BJ (cell line): ENCODE data around the gene ANO8. TPM values are rescaled to one million over a fixed set of nuclear protein-coding genes. Genes with fewer than 3 reads are reported as not detected.
"Not testable (repeated sequence)": the region's sequence is repeated elsewhere in the genome, so short reads cannot be mapped to it uniquely, and the experiment has no call there.

Experiments used
- CTCF ChIA-PET: fragments of 350-600 bp; formaldehyde crosslinking; extraction: SDS; loops from one replicate; lab custom pipeline; 2021; ENCODE audit warnings: antibody characterized with exemption, inconsistent platforms; lab: Yijun Ruan, JAX
- POLR2A ChIA-PET: fragments of 300-600 bp; sonication (Branson Sonifier 250); formaldehyde crosslinking; extraction: SDS; loops from one replicate; lab custom pipeline; 2021; ENCODE audit warnings: antibody characterized with exemption; lab: Charles Lee
- DNase-seq: peaks from one replicate; pipeline ENCODE4 v3.0.0-alpha.2; 2011; ENCODE audit warnings: low read depth
- H3K27me3 ChIP-seq: 2 replicates; pipeline ENCODE4 v1.6.0; 2011; ENCODE audit warnings: low read length; ENCODE audit not compliant: control insufficient read depth, insufficient read depth
- H3K36me3 ChIP-seq: 2 replicates; pipeline ENCODE4 v1.5.1; 2011; ENCODE audit warnings: low read length; ENCODE audit not compliant: control insufficient read depth, insufficient read depth
- H3K4me3 ChIP-seq: 2 replicates; pipeline ENCODE4 v1.5.1; 2011; ENCODE audit warnings: low read depth, mild to moderate bottlenecking, control low read depth, low read length
- CTCF ChIP-seq: IDR thresholded peaks from 2 replicates; pipeline ENCODE4 v1.5.1; 2011; ENCODE audit warnings: low read depth, mild to moderate bottlenecking, control low read depth, inconsistent platforms, low read length, moderate library complexity; ENCODE audit not compliant: insufficient read depth
- polyA plus RNA-seq: library from polyadenylated mRNA; depleted of rRNA; stranded (reverse); fragments of >200 nt; gene quantifications from 2 replicates; pipeline ENCODE4 v1.2.3, GENCODE V29; 2011

The ANO8 gene
- polyA plus RNA-seq, 1 experiment = 1.9 TPM

- H3K27me3 ChIP-seq = no peaks in the 10 kb centered on the region
- CTCF ChIA-PET = interaction anchor here (1.3 kb wide), 1 partner anchor 89 kb away, joined by 7 read pairs; no protein-coding TSS in a partner anchor
- no peak for DNase-seq
- POLR2A ChIA-PET = no interaction called here
- TF ChIP-seq CTCF = no peak
- H3K36me3 ChIP-seq = peaks cover 6% of the 10 kb centered on the region
- no peak overlapping the region for H3K4me3 ChIP-seq
Measured at GRCh38 chr19:17296976-17297375, 37.7 kb downstream of the ANO8 start.

- TF ChIP-seq CTCF = no peak
- Histone ChIP-seq H3K27me3 (no peaks in the 10 kb centered on the region), H3K4me3 (no peak overlapping the region), H3K36me3 (peaks cover 6% of the 10 kb centered on the region)
- DNase-seq = no peak
- POLR2A ChIA-PET = no interaction called here
- CTCF ChIA-PET = interaction anchor here (1.3 to 1.6 kb wide), 2 partner anchors 13 to 90 kb away, joined by 4 to 5 read pairs; no protein-coding TSS in a partner anchor
Measured at GRCh38 chr19:17296273-17296672, 38.4 kb downstream of the ANO8 start.

- CTCF ChIA-PET = interaction anchor here (1.3 to 5.3 kb wide), 3 partner anchors 8 to 91 kb away, joined by 4 to 52 read pairs (median 5); partner anchors contain the start of genes ABHD8 and MRPL34
- POLR2A ChIA-PET = not testable (repeated sequence)
Measured at GRCh38 chr19:17295551-17295950, 39.1 kb downstream of the ANO8 start.

GRCh38 chr19:17294051-17294891 lies 40.4 kb downstream of the ANO8 start:
- ChIA-PET CTCF (interaction anchor here (0.5 to 5.3 kb wide), 2 partner anchors 9 to 45 kb away, joined by 3 to 52 read pairs; partner anchors contain the start of genes ABHD8 and MRPL34), POLR2A (no interaction called here)
- Histone ChIP-seq H3K4me3 (no peak overlapping the region), H3K36me3 (peaks cover 6% of the 10 kb centered on the region), H3K27me3 (no peaks in the 10 kb centered on the region)
- TF ChIP-seq CTCF = no peak
- DNase-seq = no peak

More at GRCh38 chr19:17295551-17295950, 39.1 kb downstream of the ANO8 start:
- not testable (repeated sequence) for H3K4me3 ChIP-seq, DNase-seq, H3K36me3 ChIP-seq, H3K27me3 ChIP-seq

GRCh38 chr19:17293605-17294004 lies 41.0 kb downstream of the ANO8 start:
- CTCF ChIA-PET = interaction anchor here (1.0 to 5.3 kb wide), 5 partner anchors 10 to 566 kb away, joined by 3 to 52 read pairs (median 24); partner anchors contain the start of genes ABHD8, ANKLE1, MRPL34 and RPL18A
- Histone ChIP-seq H3K27me3 (no peaks in the 10 kb centered on the region), H3K4me3 (no peak overlapping the region), H3K36me3 (peaks cover 4% of the 10 kb centered on the region)
- TF ChIP-seq CTCF = no peak
- POLR2A ChIA-PET = no interaction called here
- DNase-seq = no peak
